GM21515 (cell line): ENCODE measurements around the gene CEMIP.
A peak's percentile ranks its signal among the peaks of the same experiment; 100 is the strongest.

Source experiments
- ATAC-seq: cut with Tn5 transposase; IDR thresholded peaks from one replicate; pipeline ENCODE4 v1.9.1; 2021; ENCODE audit not compliant: unreplicated experiment

CEMIP gene

DNA sequence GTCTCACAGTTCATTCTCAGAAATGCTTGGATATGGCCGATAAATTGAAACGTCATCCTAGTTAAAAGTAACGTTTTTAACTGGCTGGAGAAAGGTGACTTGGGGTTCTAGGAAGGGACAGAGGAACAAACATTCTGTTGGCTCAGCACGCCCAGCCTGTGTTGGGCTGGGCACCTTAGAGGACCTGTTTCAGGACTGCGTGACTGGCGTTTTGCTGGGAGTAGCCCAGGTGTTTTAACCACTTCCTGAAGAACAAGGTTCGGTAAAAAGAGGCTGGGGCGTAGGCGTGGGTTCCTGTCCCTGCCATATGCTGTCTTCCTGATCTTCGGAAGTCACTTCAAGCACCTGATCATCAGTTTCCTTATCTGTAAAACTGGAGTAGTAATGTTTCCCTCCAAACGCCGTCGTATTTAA lies 220.5 kb downstream of the CEMIP start:
- ATAC-seq: peak; percentile 37

DNA sequence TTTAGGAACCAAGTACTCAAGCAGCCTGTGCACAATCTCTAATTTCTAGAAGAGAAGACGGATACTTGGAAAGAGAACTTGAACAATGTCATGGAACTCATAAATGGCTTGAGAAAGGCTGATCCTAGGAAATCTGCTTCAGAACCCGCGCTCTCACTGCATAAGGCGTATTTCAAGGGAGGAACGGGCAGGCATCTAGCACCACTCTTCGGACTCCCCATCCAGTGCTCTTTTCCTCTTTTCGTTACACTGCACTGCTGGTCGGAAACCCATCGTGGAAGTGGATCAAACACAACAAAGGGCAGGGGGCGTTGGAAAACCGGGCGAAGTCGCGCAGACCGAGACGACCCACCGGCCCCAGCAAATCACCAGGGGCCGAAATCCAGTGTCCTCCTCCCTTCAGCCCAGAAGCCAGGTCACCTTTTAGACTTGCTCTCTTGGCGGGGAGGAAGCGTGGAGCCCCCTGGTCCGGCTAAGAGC lies 221.0 kb downstream of the CEMIP start:
- ATAC-seq: no peak

DNA sequence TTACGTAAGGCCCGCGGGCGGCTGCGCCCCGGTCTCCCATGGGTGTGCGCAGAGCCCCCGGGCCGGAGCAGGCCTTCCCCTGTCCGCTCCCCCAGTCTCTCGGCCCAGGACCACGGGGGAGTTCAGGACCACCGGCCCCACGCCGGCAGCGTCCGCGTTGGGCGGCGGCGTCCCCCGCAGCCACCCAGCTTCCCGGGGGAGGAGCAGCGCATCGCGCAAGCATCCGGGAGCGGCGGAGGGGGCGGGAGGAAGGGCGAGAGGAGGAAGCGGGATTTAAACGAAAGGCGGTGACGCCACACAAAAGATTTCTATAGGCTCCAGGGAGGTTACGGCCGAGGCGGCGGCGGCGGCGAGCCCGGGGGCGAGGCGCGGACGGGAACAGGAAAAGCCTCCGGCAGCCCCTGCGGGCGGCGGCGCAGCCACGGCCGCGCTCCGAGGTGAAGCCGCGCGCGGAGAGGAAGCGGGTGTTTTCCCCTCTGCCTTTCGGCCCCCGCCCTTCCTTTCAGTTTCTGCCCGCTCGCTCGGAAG lies 221.5 kb downstream of the CEMIP start, which contains the start of gene TLNRD1:
Gene TLNRD1, plus strand, starts transcription at position 300 of the 528 bp plus-strand sequence. CDS start 1,349 bp downstream, outside the sequence.
- peak; percentile 55 for ATAC-seq
